IMR-90 (cell line): ENCODE measurements around the gene CD320. TPM values are rescaled to one million over a fixed set of nuclear protein-coding genes. Genes with fewer than 3 reads are reported as not detected.

Experiments used
- ATAC-seq: fragments of 200-7000 bp; cut with Tn5 transposase; 2 replicates; pipeline ENCODE4 v1.9.1; 2020; ENCODE audit warnings: low read depth, mild to moderate bottlenecking, moderate library complexity
- BruUV-seq: library from RNA; stranded (reverse); fragments of 400-500 nt; replicated peaks from 2 replicates; lab custom pipeline; 2021; lab: Mats Ljungman, UMichigan
- CTCF ChIA-PET: fragments of 300-600 bp; formaldehyde crosslinking; extraction: SDS; loops from one replicate; lab custom pipeline; 2021; ENCODE audit warnings: antibody characterized with exemption; lab: Yijun Ruan, JAX
- POLR2A ChIA-PET: fragments of 300-600 bp; sonication (Branson Sonifier 250); formaldehyde crosslinking; loops from one replicate; lab custom pipeline; 2022; ENCODE audit warnings: antibody characterized with exemption; ENCODE audit not compliant: unreplicated experiment; lab: Charles Lee
- DNase-seq: peaks from one replicate; pipeline ENCODE4 v3.0.0; 2013
- H2AFZ ChIP-seq: replicated peaks from 2 replicates; pipeline ENCODE3; 2013; ENCODE audit warnings: low read length, mild to moderate bottlenecking; ENCODE audit not compliant: poor library complexity
- H2AK5ac ChIP-seq: 2 replicates; pipeline ENCODE4 v1.6.1; 2013; ENCODE audit warnings: low read depth, low read length, inconsistent platforms
- H2AK9ac ChIP-seq: replicated peaks from 2 replicates; pipeline ENCODE3; 2013; ENCODE audit warnings: mild to moderate bottlenecking, low read depth, low read length, moderate library complexity; ENCODE audit not compliant: poor library complexity
- H2BK120ac ChIP-seq: 2 replicates; pipeline ENCODE4 v1.6.1; 2013; ENCODE audit warnings: low read depth, low read length, inconsistent platforms
- H2BK15ac ChIP-seq: 3 replicates; pipeline ENCODE4 v1.6.1; 2013; ENCODE audit warnings: low read depth, low read length, inconsistent platforms
- H2BK20ac ChIP-seq: 2 replicates; pipeline ENCODE4 v1.6.1; 2013; ENCODE audit warnings: low read depth, mild to moderate bottlenecking, inconsistent platforms, low read length, moderate library complexity
- H2BK5ac ChIP-seq: 2 replicates; pipeline ENCODE4 v1.6.1; 2013; ENCODE audit warnings: mild to moderate bottlenecking, low read depth, low read length, inconsistent platforms; ENCODE audit not compliant: poor library complexity, severe bottlenecking
- H3K14ac ChIP-seq: replicated peaks from 2 replicates; pipeline ENCODE4 v1.6.1; 2013; ENCODE audit warnings: low read depth, low read length, inconsistent platforms
- H3K18ac ChIP-seq: 2 replicates; pipeline ENCODE4 v1.6.1; 2013; ENCODE audit warnings: low read depth, low read length, control low read depth
- H3K23ac ChIP-seq: 2 replicates; pipeline ENCODE4 v1.6.1; 2013; ENCODE audit warnings: low read depth, low read length, inconsistent platforms
- H3K27ac ChIP-seq: 2 replicates; pipeline ENCODE4 v1.5.1; 2013; ENCODE audit warnings: mild to moderate bottlenecking, control low read depth, low read length; ENCODE audit not compliant: insufficient read depth
- H3K27me3 ChIP-seq: 2 replicates; pipeline ENCODE4 v1.6.1; 2013; ENCODE audit warnings: low read length; ENCODE audit not compliant: control insufficient read depth, insufficient read depth
- H3K36me3 ChIP-seq: 2 replicates; pipeline ENCODE4 v1.6.1; 2013; ENCODE audit warnings: low read length, mixed read lengths; ENCODE audit not compliant: control insufficient read depth, insufficient read depth
- H3K4ac ChIP-seq: 2 replicates; pipeline ENCODE4 v1.6.1; 2013; ENCODE audit warnings: low read depth, low read length, inconsistent platforms
- H3K4me1 ChIP-seq: 2 replicates; pipeline ENCODE4 v1.6.1; 2013; ENCODE audit warnings: low read length, mixed read lengths; ENCODE audit not compliant: control insufficient read depth, insufficient read depth
- H3K4me2 ChIP-seq: 2 replicates; pipeline ENCODE4 v1.6.1; 2013; ENCODE audit warnings: low read depth, mild to moderate bottlenecking, control low read depth, low read length, moderate library complexity
- H3K4me3 ChIP-seq: 2 replicates; pipeline ENCODE4 v1.5.1; 2013; ENCODE audit warnings: low read depth, mild to moderate bottlenecking, control low read depth, low read length, moderate library complexity; ENCODE audit not compliant: insufficient read depth
- H3K56ac ChIP-seq: 2 replicates; pipeline ENCODE4 v1.6.1; 2013; ENCODE audit warnings: low read length, inconsistent platforms; ENCODE audit not compliant: insufficient read depth; ENCODE audit errors: extremely low read depth
- H3K79me1 ChIP-seq, 2 experiments: 2 replicates each; pipeline ENCODE4 v1.6.1; 2013; ENCODE audit warnings: low read length in 2 of 2, inconsistent platforms in 1 of 2, low read depth in 1 of 2
- H3K9ac ChIP-seq: 2 replicates; pipeline ENCODE4 v1.6.1; 2013; ENCODE audit warnings: low read depth, low read length, control low read depth
- H3K9me1 ChIP-seq: 2 replicates; pipeline ENCODE4 v1.6.1; 2013; ENCODE audit warnings: low read length, inconsistent platforms; ENCODE audit not compliant: insufficient read depth
- H3K9me3 ChIP-seq: 2 replicates; pipeline ENCODE4 v1.6.1; 2013; ENCODE audit warnings: low read length; ENCODE audit not compliant: control insufficient read depth, insufficient read depth
- H4K20me1 ChIP-seq: 2 replicates; pipeline ENCODE4 v1.6.1; 2013; ENCODE audit warnings: low read length, inconsistent platforms; ENCODE audit not compliant: insufficient read depth
- H4K5ac ChIP-seq: 2 replicates; pipeline ENCODE4 v1.6.1; 2013; ENCODE audit warnings: mild to moderate bottlenecking, low read depth, low read length, control low read depth
- H4K8ac ChIP-seq, 2 experiments: 2 replicates each; pipeline ENCODE4 v1.6.1; 2013; ENCODE audit warnings: low read depth in 2 of 2, low read length in 2 of 2, control low read depth in 1 of 2, inconsistent platforms in 1 of 2
- H4K91ac ChIP-seq: 2 replicates; pipeline ENCODE4 v1.6.1; 2013; ENCODE audit warnings: low read depth, low read length, inconsistent platforms; ENCODE audit not compliant: insufficient read depth
- BHLHE40 ChIP-seq: fragments of 150-350 bp; IDR thresholded peaks from 2 replicates; pipeline ENCODE4 v1.6.1; 2016; ENCODE audit warnings: mild to moderate bottlenecking, low read depth, low read length
- CEBPB ChIP-seq: IDR thresholded peaks from 2 replicates; pipeline ENCODE4 v1.6.1; 2012; ENCODE audit warnings: low read depth, low read length, improper control_type of control experiment
- CHD1 ChIP-seq: IDR thresholded peaks from 2 replicates; pipeline ENCODE4 v1.6.1; 2012; ENCODE audit warnings: low read depth, low read length, improper control_type of control experiment
- FOS ChIP-seq: fragments of 150-350 bp; IDR thresholded peaks from 2 replicates; pipeline ENCODE4 v1.6.1; 2016; ENCODE audit warnings: low read depth, low read length
- MAFK ChIP-seq: IDR thresholded peaks from 2 replicates; pipeline ENCODE4 v1.6.1; 2012; ENCODE audit warnings: low read depth, low read length, improper control_type of control experiment
- MAZ ChIP-seq: IDR thresholded peaks from 2 replicates; pipeline ENCODE4 v1.6.1; 2012; ENCODE audit warnings: low read depth, mild to moderate bottlenecking, low read length, improper control_type of control experiment, moderate library complexity, borderline replicate concordance
- MXI1 ChIP-seq: IDR thresholded peaks from 2 replicates; pipeline ENCODE4 v1.6.1; 2012; ENCODE audit warnings: low read depth, mild to moderate bottlenecking, low read length, moderate library complexity, borderline replicate concordance
- NFE2L2 ChIP-seq: fragments of 150-350 bp; IDR thresholded peaks from 2 replicates; pipeline ENCODE4 v1.6.1; 2016; ENCODE audit warnings: low read depth, mild to moderate bottlenecking, low read length
- POLR2A ChIP-seq: IDR thresholded peaks from 2 replicates; pipeline ENCODE4 v1.6.1; 2012; ENCODE audit warnings: mild to moderate bottlenecking, low read depth, low read length
- RAD21 ChIP-seq: IDR thresholded peaks from 2 replicates; pipeline ENCODE4 v1.6.1; 2012; ENCODE audit warnings: low read length, improper control_type of control experiment
- RCOR1 ChIP-seq: IDR thresholded peaks from 2 replicates; pipeline ENCODE4 v1.6.1; 2012; ENCODE audit warnings: mild to moderate bottlenecking, low read length, improper control_type of control experiment; ENCODE audit not compliant: insufficient replicate concordance
- RFX5 ChIP-seq: IDR thresholded peaks from 2 replicates; pipeline ENCODE4 v1.8.0; 2012; ENCODE audit warnings: low read depth, mild to moderate bottlenecking, low read length, moderate library complexity
- SMC3 ChIP-seq: fragments of 150-350 bp; IDR thresholded peaks from 2 replicates; pipeline ENCODE4 v1.6.1; 2016; ENCODE audit warnings: low read depth, mild to moderate bottlenecking, antibody characterized with exemption, low read length, moderate library complexity
- WGBS, 2 experiments: methylation state at CpG; one replicate each; pipeline versions ENCODE4 v1.1.5 to v1.1.7; 2013; ENCODE audit warnings: missing lambda C conversion rate in 2 of 2; ENCODE audit not compliant: insufficient read length in 1 of 2; ENCODE audit errors: extremely low coverage in 2 of 2; 5-methylcytosine and 5-hydroxymethylcytosine counted together
- dilution Hi-C: fragments of 300-500 bp; cut with HindIII; formaldehyde crosslinking; loops from one replicate; pipeline ENCODE4 v1.14.3; 2018; ENCODE audit warnings: low sequenced_read_pairs; ENCODE audit not compliant: unreplicated experiment
- in situ Hi-C: fragments of 300-500 bp; cut with MboI; formaldehyde crosslinking; loops from 3 replicates; pipeline ENCODE4 v1.14.3; 2019; ENCODE audit warnings: low sequenced_read_pairs, inconsistent platforms, mixed read lengths
- intact Hi-C: fragments of 100-400 bp; cut with micrococcal nuclease; formaldehyde crosslinking; loops from 2 replicates; pipeline ENCODE4 v1.10.0; 2022
- polyA plus RNA-seq, 3 experiments: library from polyadenylated mRNA; depleted of rRNA; stranded (reverse); fragments of >200 nt; gene quantifications; 2 replicates each; pipeline ENCODE4 v1.2.3, GENCODE V29; 2012; ENCODE audit warnings: low replicate concordance in 1 of 3
- total RNA-seq: library from RNA; depleted of rRNA; stranded (reverse); fragments of >200 nt; gene quantifications from 2 replicates; pipeline ENCODE4 v1.2.3, GENCODE V29; 2012
- TF ChIP-seq, protein P1 (sequence below): conservative IDR thresholded peaks from 2 replicates; pipeline ENCODE4 v1.5.1; 2012; ENCODE audit warnings: mild to moderate bottlenecking, low read depth, low read length, improper control_type of control experiment
- TF ChIP-seq, protein P2 (sequence below): fragments of 150-350 bp; IDR thresholded peaks from 2 replicates; pipeline ENCODE4 v1.6.1; 2017; ENCODE audit warnings: mild to moderate bottlenecking, antibody characterized with exemption, low read length, low read depth
- TF ChIP-seq, protein P3 (sequence below): fragments of 150-350 bp; IDR thresholded peaks from 2 replicates; pipeline ENCODE4 v1.6.1; 2016; ENCODE audit warnings: low read depth, mild to moderate bottlenecking, low read length, moderate library complexity, borderline replicate concordance

The CD320 gene
- total and polyA plus RNA-seq, 2 of the 4 experiments (the other 2 are of a cell fraction) = 13.3 to 78.5 TPM

DNA sequence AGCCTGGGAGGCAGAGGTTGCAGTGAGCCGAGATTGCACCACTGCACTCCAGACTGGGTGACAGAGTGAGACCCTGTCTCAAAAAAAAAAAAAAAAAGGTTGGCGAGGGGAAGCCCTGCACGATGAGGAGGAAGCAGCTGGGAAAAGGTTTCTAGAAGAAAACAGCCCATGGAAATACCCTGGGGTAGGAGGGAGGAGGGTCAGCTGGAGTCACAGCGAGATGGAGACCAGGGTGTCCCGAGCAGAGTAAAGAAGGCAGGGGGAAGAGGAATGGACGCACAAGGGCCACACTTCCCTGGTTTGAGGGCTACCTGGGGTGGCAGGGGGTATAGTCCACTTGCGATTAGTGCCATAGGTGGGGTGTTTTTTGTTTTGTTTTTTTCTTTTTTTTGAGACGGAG, 28.5 kb upstream of the CD320 start:
- no peak overlapping the region for H3K23ac ChIP-seq
- BruUV-seq = no TSS peak
- H3K79me1 ChIP-seq = no peaks in the 10 kb centered on the region
- no peaks in the 10 kb centered on the region for H4K20me1 ChIP-seq
- peaks cover 4% of the 10 kb centered on the region; the same call in 1 of the 2 replicates for H3K4me1 ChIP-seq
- no peaks in the 10 kb centered on the region for H3K9me3 ChIP-seq
- no peak overlapping the region for H4K5ac ChIP-seq
- no peaks in the 10 kb centered on the region for H3K9me1 ChIP-seq
- TF ChIP-seq MAZ = no peak
- no peak for TF ChIP-seq CHD1
- no peak for TF ChIP-seq MXI1
- TF ChIP-seq, protein P1, sequence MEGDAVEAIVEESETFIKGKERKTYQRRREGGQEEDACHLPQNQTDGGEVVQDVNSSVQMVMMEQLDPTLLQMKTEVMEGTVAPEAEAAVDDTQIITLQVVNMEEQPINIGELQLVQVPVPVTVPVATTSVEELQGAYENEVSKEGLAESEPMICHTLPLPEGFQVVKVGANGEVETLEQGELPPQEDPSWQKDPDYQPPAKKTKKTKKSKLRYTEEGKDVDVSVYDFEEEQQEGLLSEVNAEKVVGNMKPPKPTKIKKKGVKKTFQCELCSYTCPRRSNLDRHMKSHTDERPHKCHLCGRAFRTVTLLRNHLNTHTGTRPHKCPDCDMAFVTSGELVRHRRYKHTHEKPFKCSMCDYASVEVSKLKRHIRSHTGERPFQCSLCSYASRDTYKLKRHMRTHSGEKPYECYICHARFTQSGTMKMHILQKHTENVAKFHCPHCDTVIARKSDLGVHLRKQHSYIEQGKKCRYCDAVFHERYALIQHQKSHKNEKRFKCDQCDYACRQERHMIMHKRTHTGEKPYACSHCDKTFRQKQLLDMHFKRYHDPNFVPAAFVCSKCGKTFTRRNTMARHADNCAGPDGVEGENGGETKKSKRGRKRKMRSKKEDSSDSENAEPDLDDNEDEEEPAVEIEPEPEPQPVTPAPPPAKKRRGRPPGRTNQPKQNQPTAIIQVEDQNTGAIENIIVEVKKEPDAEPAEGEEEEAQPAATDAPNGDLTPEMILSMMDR = no peak
- no peak for TF ChIP-seq POLR2A
- TF ChIP-seq BHLHE40 = no peak
- TF ChIP-seq, protein P2, sequence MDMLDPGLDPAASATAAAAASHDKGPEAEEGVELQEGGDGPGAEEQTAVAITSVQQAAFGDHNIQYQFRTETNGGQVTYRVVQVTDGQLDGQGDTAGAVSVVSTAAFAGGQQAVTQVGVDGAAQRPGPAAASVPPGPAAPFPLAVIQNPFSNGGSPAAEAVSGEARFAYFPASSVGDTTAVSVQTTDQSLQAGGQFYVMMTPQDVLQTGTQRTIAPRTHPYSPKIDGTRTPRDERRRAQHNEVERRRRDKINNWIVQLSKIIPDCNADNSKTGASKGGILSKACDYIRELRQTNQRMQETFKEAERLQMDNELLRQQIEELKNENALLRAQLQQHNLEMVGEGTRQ = no peak
- TF ChIP-seq RCOR1 = no peak
- no peak for TF ChIP-seq CEBPB
- no peak for TF ChIP-seq NFE2L2
- TF ChIP-seq SMC3 = no peak
- TF ChIP-seq, protein P3, sequence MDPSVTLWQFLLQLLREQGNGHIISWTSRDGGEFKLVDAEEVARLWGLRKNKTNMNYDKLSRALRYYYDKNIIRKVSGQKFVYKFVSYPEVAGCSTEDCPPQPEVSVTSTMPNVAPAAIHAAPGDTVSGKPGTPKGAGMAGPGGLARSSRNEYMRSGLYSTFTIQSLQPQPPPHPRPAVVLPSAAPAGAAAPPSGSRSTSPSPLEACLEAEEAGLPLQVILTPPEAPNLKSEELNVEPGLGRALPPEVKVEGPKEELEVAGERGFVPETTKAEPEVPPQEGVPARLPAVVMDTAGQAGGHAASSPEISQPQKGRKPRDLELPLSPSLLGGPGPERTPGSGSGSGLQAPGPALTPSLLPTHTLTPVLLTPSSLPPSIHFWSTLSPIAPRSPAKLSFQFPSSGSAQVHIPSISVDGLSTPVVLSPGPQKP = no peak
- no peak for TF ChIP-seq RAD21
- no peak for TF ChIP-seq RFX5
- TF ChIP-seq MAFK = no peak
- TF ChIP-seq FOS = no peak
- H3K4ac ChIP-seq = no peak overlapping the region
- CTCF ChIA-PET = no interaction called here
- no peak for ATAC-seq
- H3K18ac ChIP-seq = no peak overlapping the region
- no peak overlapping the region for H3K27ac ChIP-seq
- H2AFZ ChIP-seq = no peak overlapping the region
- H3K56ac ChIP-seq = no peak overlapping the region
- intact Hi-C loops (no loop called here), in situ Hi-C loops (no loop called here), dilution Hi-C loops (no loop called here)
- H3K4me2 ChIP-seq = no peak overlapping the region
- no peaks in the 10 kb centered on the region for H3K36me3 ChIP-seq
- H3K14ac ChIP-seq = no peak overlapping the region
- H3K4me3 ChIP-seq = no peak overlapping the region
- H2AK5ac ChIP-seq = no peak overlapping the region
- no peak overlapping the region for H3K9ac ChIP-seq
- no peak overlapping the region for H4K91ac ChIP-seq
- H2BK5ac ChIP-seq = no peak overlapping the region
- no peak overlapping the region for H2BK120ac ChIP-seq
- H2BK15ac ChIP-seq = no peak overlapping the region
- no peak for DNase-seq
- WGBS, 2 experiments = 80% methylated on average over 2 of the region's 8 CpGs; no CpG with 5 or more reads in 1 of the 2 experiments
- POLR2A ChIA-PET = interaction anchor here (0.6 kb wide), 1 partner anchor 177 kb away, joined by 3 read pairs; no protein-coding TSS in a partner anchor
- H2AK9ac ChIP-seq = no peak overlapping the region
- peaks cover 43% of the 10 kb centered on the region for H3K27me3 ChIP-seq
- H2BK20ac ChIP-seq = no peak overlapping the region
- H4K8ac ChIP-seq = no peak overlapping the region
